ENCODE results near the gene LDLRAP1. TPM values are rescaled to one million over a fixed set of nuclear protein-coding genes. Genes with fewer than 3 reads are reported as not detected.

LDLRAP1 gene
- total and polyA plus RNA-seq, 2 experiments from 2014 or later: 9.6 to 22.7 TPM

- peaks cover 21% of the 10 kb centered on the region for H3K27me3 Mint-ChIP-seq (ENCODE audit: insufficient read depth, low read depth, poor library complexity)
- H3K27me3 ChIP-seq (ENCODE audit: insufficient read depth): no peaks in the 10 kb centered on the region
- H3K4me3 ChIP-seq: no peak overlapping the region
- H3K36me3 Mint-ChIP-seq (ENCODE audit: low read depth): no peaks in the 10 kb centered on the region
- H2AFZ ChIP-seq: no peak overlapping the region
- H3K4me1 Mint-ChIP-seq: peaks cover 31% of the 10 kb centered on the region
- H4K20me1 ChIP-seq (replicated peaks; ENCODE audit: insufficient read depth): no peaks in the 10 kb centered on the region; the same call in 1 of the 2 replicates
- H3F3A ChIP-seq (replicated peaks; ENCODE audit: low read depth): no peaks in the 10 kb centered on the region; the same call in 1 of the 2 replicates
- H3K27ac ChIP-seq (ENCODE audit: low read depth): no peak overlapping the region
- H3K9me2 ChIP-seq (ENCODE audit: insufficient read depth): no peaks in the 10 kb centered on the region
- TF ChIP-seq CREB1 (CRISPR knock-in tag; IDR thresholded peaks at IDR 0.05; ENCODE audit: low read depth) (no peak), CTCF (conservative IDR thresholded peaks at IDR 0.05; ENCODE audit: low read depth in 2 of 2) (no peak), ZNF331 (CRISPR knock-in tag; IDR thresholded peaks at IDR 0.05; ENCODE audit: low read depth) (no peak), ETS1 (IDR thresholded peaks at IDR 0.05) (no peak), EZH2phosphoT487 (IDR thresholded peaks at IDR 0.05; ENCODE audit: unreplicated experiment) (no peak), POLR2AphosphoS5 (IDR thresholded peaks at IDR 0.05; ENCODE audit: low read depth) (no peak), ZNF462 (CRISPR knock-in tag; IDR thresholded peaks at IDR 0.05) (no peak), JUNB (IDR thresholded peaks at IDR 0.05; ENCODE audit: unreplicated experiment) (no peak), ZNF114 (CRISPR knock-in tag; IDR thresholded peaks at IDR 0.05) (no peak), NANOG (IDR thresholded peaks at IDR 0.05; ENCODE audit: borderline replicate concordance) (no peak), EZH2 (IDR thresholded peaks at IDR 0.05; ENCODE audit: low read depth, unreplicated experiment) (no peak), STAT1 (IDR thresholded peaks at IDR 0.05; ENCODE audit: unreplicated experiment) (no peak)
- TF ChIP-seq, protein P1, sequence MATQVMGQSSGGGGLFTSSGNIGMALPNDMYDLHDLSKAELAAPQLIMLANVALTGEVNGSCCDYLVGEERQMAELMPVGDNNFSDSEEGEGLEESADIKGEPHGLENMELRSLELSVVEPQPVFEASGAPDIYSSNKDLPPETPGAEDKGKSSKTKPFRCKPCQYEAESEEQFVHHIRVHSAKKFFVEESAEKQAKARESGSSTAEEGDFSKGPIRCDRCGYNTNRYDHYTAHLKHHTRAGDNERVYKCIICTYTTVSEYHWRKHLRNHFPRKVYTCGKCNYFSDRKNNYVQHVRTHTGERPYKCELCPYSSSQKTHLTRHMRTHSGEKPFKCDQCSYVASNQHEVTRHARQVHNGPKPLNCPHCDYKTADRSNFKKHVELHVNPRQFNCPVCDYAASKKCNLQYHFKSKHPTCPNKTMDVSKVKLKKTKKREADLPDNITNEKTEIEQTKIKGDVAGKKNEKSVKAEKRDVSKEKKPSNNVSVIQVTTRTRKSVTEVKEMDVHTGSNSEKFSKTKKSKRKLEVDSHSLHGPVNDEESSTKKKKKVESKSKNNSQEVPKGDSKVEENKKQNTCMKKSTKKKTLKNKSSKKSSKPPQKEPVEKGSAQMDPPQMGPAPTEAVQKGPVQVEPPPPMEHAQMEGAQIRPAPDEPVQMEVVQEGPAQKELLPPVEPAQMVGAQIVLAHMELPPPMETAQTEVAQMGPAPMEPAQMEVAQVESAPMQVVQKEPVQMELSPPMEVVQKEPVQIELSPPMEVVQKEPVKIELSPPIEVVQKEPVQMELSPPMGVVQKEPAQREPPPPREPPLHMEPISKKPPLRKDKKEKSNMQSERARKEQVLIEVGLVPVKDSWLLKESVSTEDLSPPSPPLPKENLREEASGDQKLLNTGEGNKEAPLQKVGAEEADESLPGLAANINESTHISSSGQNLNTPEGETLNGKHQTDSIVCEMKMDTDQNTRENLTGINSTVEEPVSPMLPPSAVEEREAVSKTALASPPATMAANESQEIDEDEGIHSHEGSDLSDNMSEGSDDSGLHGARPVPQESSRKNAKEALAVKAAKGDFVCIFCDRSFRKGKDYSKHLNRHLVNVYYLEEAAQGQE (IDR thresholded peaks at IDR 0.05; ENCODE audit: unreplicated experiment): no peak
- no peaks in the 10 kb centered on the region for H3K79me2 ChIP-seq (replicated peaks; ENCODE audit: insufficient read depth)
- H3K27ac Mint-ChIP-seq: no peak overlapping the region
- no peak overlapping the region for H3K4me2 ChIP-seq
- DNase-seq (ENCODE audit: low spot score) (no peak), ATAC-seq (no peak)
- H3K36me3 ChIP-seq (ENCODE audit: insufficient read depth): peaks cover 6% of the 10 kb centered on the region; the same call in 1 of the 2 replicates
- peaks cover 22% of the 10 kb centered on the region for H3K4me1 ChIP-seq (ENCODE audit: insufficient read depth)
- no peak overlapping the region for H3K4me3 Mint-ChIP-seq
- H3K9me3 Mint-ChIP-seq: no peaks in the 10 kb centered on the region
These were observed 42.7 kb upstream of the LDLRAP1 start for GRCh38 chr1:25500694-25501093.

Measured in GM23338 (cell line).